ENCODE measurements around the gene FBXO27.
"Not testable (repeated sequence)": the region's sequence is repeated elsewhere in the genome, so short reads cannot be mapped to it uniquely, and the experiment has no call there.

Gene FBXO27

GRCh38 chr19:39038098-39038497 is 5.7 kb upstream of the FBXO27 start:
- DNase-seq (ENCODE audit: low spot score) = peak; percentile 84

GRCh38 chr19:39037194-39037593 is 4.8 kb upstream of the FBXO27 start:
- DNase-seq (ENCODE audit: low spot score) = no peak

GRCh38 chr19:39036581-39036980 is 4.2 kb upstream of the FBXO27 start:
- DNase-seq (ENCODE audit: low spot score) = no peak

- peak; percentile 98 for DNase-seq (ENCODE audit: low spot score)
These were observed 834 bp downstream of the FBXO27 start for GRCh38 chr19:39031368-39032062.

GRCh38 chr19:39030854-39031367 is 1.4 kb downstream of the FBXO27 start:
- DNase-seq (ENCODE audit: low spot score) = no peak

GRCh38 chr19:39024875-39025641 is 7.3 kb downstream of the FBXO27 start:
- no peak for DNase-seq (ENCODE audit: low spot score)

- DNase-seq (ENCODE audit: low spot score) = no peak
These were observed 11.3 kb downstream of the FBXO27 start for GRCh38 chr19:39021063-39021462.

GRCh38 chr19:39017646-39018045 is 14.7 kb downstream of the FBXO27 start:
- no peak for DNase-seq (ENCODE audit: low spot score)

- DNase-seq (ENCODE audit: low spot score) = no peak
These were observed 15.3 kb downstream of the FBXO27 start for GRCh38 chr19:39017026-39017425.

- no peak for DNase-seq (ENCODE audit: low spot score)
These were observed 18.3 kb downstream of the FBXO27 start for GRCh38 chr19:39014037-39014436.

- no peak for DNase-seq (ENCODE audit: low spot score)
These were observed 23.3 kb downstream of the FBXO27 start for GRCh38 chr19:39009001-39009400.

- DNase-seq (ENCODE audit: low spot score) = no peak
These were observed 24.2 kb downstream of the FBXO27 start for GRCh38 chr19:39008137-39008536.

GRCh38 chr19:39007096-39007495 is 25.3 kb downstream of the FBXO27 start:
- DNase-seq (ENCODE audit: low spot score) = no peak

GRCh38 chr19:39004403-39004802 is 27.9 kb downstream of the FBXO27 start:
- no peak for DNase-seq (ENCODE audit: low spot score)

GRCh38 chr19:39003796-39004195 is 28.6 kb downstream of the FBXO27 start:
- no peak for DNase-seq (ENCODE audit: low spot score)

GRCh38 chr19:39003188-39003587 is 29.2 kb downstream of the FBXO27 start:
- DNase-seq (ENCODE audit: low spot score) = no peak

- no peak for DNase-seq (ENCODE audit: low spot score)
These were observed 31.3 kb downstream of the FBXO27 start for GRCh38 chr19:39001041-39001440.

GRCh38 chr19:38997576-38997975 is 34.8 kb downstream of the FBXO27 start:
- DNase-seq (ENCODE audit: low spot score) = not testable (repeated sequence)

- no peak for DNase-seq (ENCODE audit: low spot score)
These were observed 39.1 kb downstream of the FBXO27 start for GRCh38 chr19:38993271-38993670.

GRCh38 chr19:38990949-38991697 is 41.2 kb downstream of the FBXO27 start:
- DNase-seq (ENCODE audit: low spot score) = no peak

- not testable (repeated sequence) for DNase-seq (ENCODE audit: low spot score)
These were observed 42.7 kb downstream of the FBXO27 start for GRCh38 chr19:38989614-38990013.

GRCh38 chr19:38989066-38989605 is 43.2 kb downstream of the FBXO27 start:
- DNase-seq (ENCODE audit: low spot score) = peak; percentile 77
